Endothelial cell of umbilical vein (primary cell): Measurements from ENCODE around the gene SAMD11.

Experiments used
- CTCF ChIP-seq, 2 donors: IDR thresholded peaks; 1 replicate in 1 of 2; 2 replicates in 1 of 2; pipeline ENCODE4 v1.5.1; 2011; ENCODE audit warnings: low read length in 2 of 2, mild to moderate bottlenecking in 2 of 2, moderate library complexity in 2 of 2, control low read depth in 1 of 2, inconsistent platforms in 1 of 2, low read depth in 1 of 2; ENCODE audit not compliant: insufficient read depth in 1 of 2; ENCODE audit errors: extremely low read depth in 1 of 2
- MAX ChIP-seq: IDR thresholded peaks from 2 replicates; pipeline ENCODE4 v1.6.1; 2011; ENCODE audit not compliant: insufficient read depth, insufficient read length
- POLR2A ChIP-seq: IDR thresholded peaks from 2 replicates; pipeline ENCODE4 v1.6.1; 2012; ENCODE audit warnings: low read depth, mild to moderate bottlenecking, control low read depth, low read length
- POLR2AphosphoS5 ChIP-seq: IDR thresholded peaks from 2 replicates; pipeline ENCODE4 v1.6.1; 2012; ENCODE audit warnings: low read depth, mild to moderate bottlenecking, control low read depth, low read length, moderate library complexity; ENCODE audit not compliant: insufficient read depth

- TF ChIP-seq POLR2AphosphoS5, result no peak
- no peak for TF ChIP-seq CTCF (IDR thresholded peaks at IDR 0.05; ENCODE audit: extremely low read depth in 1 of 2, insufficient read depth in 1 of 2, low read depth in 1 of 2, low read length in 2 of 2)
- TF ChIP-seq MAX, result no peak
- TF ChIP-seq POLR2A, result no peak
Measured at GRCh38 chr1:980137-980571, 56.4 kb downstream of the SAMD11 start.
